Esophagus muscularis mucosa (tissue), 4 donors: ENCODE results near the gene KRTAP20-4. TPM values are rescaled to one million over a fixed set of nuclear protein-coding genes. Genes with fewer than 3 reads are reported as not detected.

Experiments used
- small RNA-seq, 3 donors: library from RNA; depleted of rRNA; stranded (forward); fragments of <200 nt; gene quantifications; one replicate each; pipeline ENCODE3, GENCODE V24; 2016
- total RNA-seq, 4 donors: library from RNA; depleted of rRNA; stranded (reverse); fragments of >200 nt; gene quantifications; one replicate each; pipeline versions ENCODE4 v1.1.0 to v1.2.1, GENCODE V29; 2016

Gene KRTAP20-4
- total RNA-seq, 4 donors from 2014 or later = not detected

Small RNA genes within 50 kb of the gene (small RNA-seq; reads per million reads assigned to genes)
- gene KRTAP20-1 (0 reads per million in 3 donors), gene KRTAP20-3 (0 reads per million in 3 donors), gene KRTAP20-4 (0 reads per million in 3 donors), gene KRTAP22-1 (0 reads per million in 3 donors), gene KRTAP22-2 (0 reads per million in 3 donors)

Other genes starting within 250 kb of the KRTAP20-4 start
- not detected for gene KRTAP13-2, start 248.4 kb upstream of the KRTAP20-4 start, total RNA-seq
- not detected for gene KRTAP13-1, start 224.6 kb upstream of the KRTAP20-4 start, total RNA-seq
- not detected for gene KRTAP13-3, start 194.7 kb upstream of the KRTAP20-4 start, total RNA-seq
- not detected for gene KRTAP13-4, start 190.4 kb upstream of the KRTAP20-4 start, total RNA-seq
- not detected for gene KRTAP15-1, start 180.4 kb upstream of the KRTAP20-4 start, total RNA-seq
- gene KRTAP19-1, start 140.3 kb upstream of the KRTAP20-4 start, total RNA-seq = not detected
- not detected for gene KRTAP19-2, start 133.2 kb upstream of the KRTAP20-4 start, total RNA-seq
- not detected for gene KRTAP19-3, start 128.6 kb upstream of the KRTAP20-4 start, total RNA-seq
- not detected for gene KRTAP19-4, start 123.5 kb upstream of the KRTAP20-4 start, total RNA-seq
- not detected for gene KRTAP19-5, start 118.5 kb upstream of the KRTAP20-4 start, total RNA-seq
- not detected for gene KRTAP19-6, start 78.8 kb upstream of the KRTAP20-4 start, total RNA-seq
- gene KRTAP19-7, start 59.3 kb upstream of the KRTAP20-4 start, total RNA-seq = not detected
- not detected for gene KRTAP22-2, start 30.2 kb upstream of the KRTAP20-4 start, total RNA-seq
- not detected for gene KRTAP6-3, start 28.2 kb upstream of the KRTAP20-4 start, total RNA-seq
- not detected for gene KRTAP6-2, start 21.7 kb upstream of the KRTAP20-4 start, total RNA-seq
- gene KRTAP22-1, start 19.5 kb upstream of the KRTAP20-4 start, total RNA-seq = not detected
- gene KRTAP6-1, start 6.7 kb upstream of the KRTAP20-4 start, total RNA-seq = not detected
- not detected for gene KRTAP20-1, start 4.2 kb upstream of the KRTAP20-4 start, total RNA-seq
- not detected for gene KRTAP20-2, start 14.6 kb downstream of the KRTAP20-4 start, total RNA-seq
- gene KRTAP20-3, start 22.2 kb downstream of the KRTAP20-4 start, total RNA-seq = not detected
- gene KRTAP21-3, start 98.2 kb downstream of the KRTAP20-4 start, total RNA-seq = not detected
- gene KRTAP21-2, start 126.6 kb downstream of the KRTAP20-4 start, total RNA-seq = not detected
- gene KRTAP21-1, start 134.8 kb downstream of the KRTAP20-4 start, total RNA-seq = not detected
- not detected for gene KRTAP8-1, start 192.6 kb downstream of the KRTAP20-4 start, total RNA-seq
- gene KRTAP7-1, start 209.1 kb downstream of the KRTAP20-4 start, total RNA-seq = not detected